Spleen (tissue), 11 donors: ENCODE data around the gene TMEM132D. TPM values are rescaled to one million over a fixed set of nuclear protein-coding genes. Genes with fewer than 3 reads are reported as not detected.

ENCODE experiments used
- DNase-seq: peaks from one replicate; pipeline ENCODE4 v3.0.0-alpha.2; 2020
- H3K27ac ChIP-seq, 8 donors: fragments of 200-600 bp; sonication (generic) in 7 of 8; 1 replicate in 4 of 8; 2 replicates in 4 of 8; pipeline versions ENCODE4 v1.5.0 to v1.8.0; 2016 to 2021; ENCODE audit warnings: inconsistent platforms in 4 of 8, mild to moderate bottlenecking in 4 of 8, moderate library complexity in 1 of 8
- H3K27me3 ChIP-seq, 7 donors: fragments of 200-600 bp; sonication (generic) in 6 of 7; replicated peaks in 1 of 7; 1 replicate in 4 of 7; 2 replicates in 3 of 7; pipeline versions ENCODE4 v1.5.0 to v1.8.0; 2016 to 2021; ENCODE audit warnings: inconsistent platforms in 3 of 7, mild to moderate bottlenecking in 1 of 7
- H3K36me3 ChIP-seq, 6 donors: fragments of 200-600 bp; sonication (generic) in 5 of 6; 1 replicate in 4 of 6; 2 replicates in 2 of 6; pipeline versions ENCODE4 v1.5.0 to v1.8.0; 2016 to 2021; ENCODE audit warnings: inconsistent platforms in 2 of 6
- H3K4me1 ChIP-seq, 6 donors: fragments of 200-600 bp; sonication (generic) in 5 of 6; 1 replicate in 3 of 6; 2 replicates in 3 of 6; pipeline versions ENCODE4 v1.5.0 to v1.8.0; 2016 to 2021; ENCODE audit warnings: inconsistent platforms in 3 of 6
- H3K4me3 ChIP-seq, 8 donors: fragments of 200-600 bp; sonication (generic) in 7 of 8; 1 replicate in 4 of 8; 2 replicates in 4 of 8; pipeline versions ENCODE4 v1.5.0 to v1.8.0; 2016 to 2021; ENCODE audit warnings: inconsistent platforms in 4 of 8, mild to moderate bottlenecking in 4 of 8, moderate library complexity in 2 of 8
- H3K9me3 ChIP-seq, 8 donors: fragments of 200-600 bp; sonication (generic) in 7 of 8; 1 replicate in 4 of 8; 2 replicates in 4 of 8; pipeline versions ENCODE4 v1.5.0 to v1.8.0; 2016 to 2021; ENCODE audit warnings: inconsistent platforms in 4 of 8
- CTCF ChIP-seq, 11 experiments: fragments of 200-600 bp in 7 of 11; fragments of 450-650 bp in 4 of 11; sonication (generic) in 4 of 11; IDR thresholded peaks in 8 of 11; conservative IDR thresholded peaks in 3 of 11; 1 replicate in 7 of 11; 2 replicates in 4 of 11; pipeline versions ENCODE4 v1.4.0 to v1.8.0; 2016 to 2021; ENCODE audit warnings: antibody characterized with exemption in 11 of 11, inconsistent platforms in 4 of 11, mild to moderate bottlenecking in 1 of 11
- POLR2A ChIP-seq, 3 donors: fragments of 450-650 bp; IDR thresholded peaks; one replicate each; pipeline ENCODE4 v1.5.1; 2017; ENCODE audit warnings: antibody characterized with exemption in 3 of 3, mild to moderate bottlenecking in 1 of 3
- POLR2AphosphoS5 ChIP-seq, 3 donors: sonication (generic); formaldehyde crosslinking; IDR thresholded peaks; one replicate each; pipeline ENCODE4 v1.5.1; 2017; ENCODE audit warnings: antibody characterized with exemption in 3 of 3
- WGBS, 5 donors: extraction: QIAGEN DNeasy Blood & Tissue Kit in 3 of 5; methylation state at CpG; one replicate each; pipeline versions ENCODE4 v1.1.5 to v1.1.7; 2013 to 2018; 5-methylcytosine and 5-hydroxymethylcytosine counted together
- intact Hi-C: fragments of 100-400 bp; cut with DNase I; formaldehyde crosslinking; loops from one replicate; pipeline ENCODE4 v1.15.0; 2023; ENCODE audit warnings: low total_unique reads
- polyA plus RNA-seq, 3 donors: library from polyadenylated mRNA; stranded (reverse); fragments of 200-250 nt; gene quantifications; one replicate each; pipeline ENCODE4 v1.2.1, GENCODE V29; 2013
- total RNA-seq, 7 donors: library from RNA; depleted of rRNA in 3 of 7; stranded (reverse); fragments of >200 nt in 3 of 7; fragmentation: NEBNext Ultra II Directional in 4 of 7; extraction: Animal tissue kit (Norgen Biotek cat#: 25700) in 4 of 7; gene quantifications; one replicate each; pipeline versions ENCODE4 v1.1.0 to v1.2.1, GENCODE V29; 2016 to 2021
- donor health status: healthy with polysubstance abuse.
- donor health status: DM: no; HTN: no; CAD: no; lungs with moderate emphysema.
- donor health status: DM: no; HTN: no; CAD: no.
- donor health status: Bipolar disorder and iron deficiency.
- donor health status: healthy.
- donor health status: DM: no; HTN: no; CAD: no.
- donor health status: DM: yes; HTN: yes; CAD: no.

Gene TMEM132D
- total and polyA plus RNA-seq, 10 donors = 0.03 TPM; not detected in 9

DNA sequence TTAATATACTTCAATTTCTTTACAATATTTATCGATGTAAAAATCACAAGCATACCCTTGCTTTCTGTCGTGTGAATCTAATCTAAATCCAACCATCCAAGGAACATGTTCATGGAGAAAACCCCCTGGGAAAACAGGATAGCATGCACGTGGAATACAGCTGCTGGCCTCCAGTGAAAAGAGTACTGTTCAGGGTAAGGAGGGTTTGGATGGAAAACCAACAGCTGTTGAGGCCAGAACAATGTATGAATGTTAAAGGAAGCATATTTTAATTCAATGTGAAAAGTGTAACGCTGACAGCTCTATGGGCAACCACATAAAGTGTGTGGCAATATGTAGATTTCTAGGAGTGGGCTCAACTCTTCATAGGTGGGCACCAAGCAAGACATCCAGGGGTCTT lies 344.0 kb downstream of the TMEM132D start:
- H3K4me3 ChIP-seq = no peak overlapping the region
- 75 to 86% (median 78%) methylated on average over 4 of the region's 4 CpGs for WGBS, 5 donors
- intact Hi-C loops = no loop called here
- TF ChIP-seq POLR2AphosphoS5 (IDR thresholded peaks at IDR 0.05) (no peak), POLR2A (IDR thresholded peaks at IDR 0.05) (no peak), CTCF (IDR thresholded peaks at IDR 0.05 in 8 of 11, conservative IDR thresholded peaks at IDR 0.05 in 3 of 11) (no peak)
- H3K27me3 ChIP-seq = no peaks in the 10 kb centered on the region
- H3K36me3 ChIP-seq = no peaks in the 10 kb centered on the region
- DNase-seq = no peak
- H3K9me3 ChIP-seq = peaks cover 0 to 9% (median 1%) of the 10 kb centered on the region in 8 donors
- H3K27ac ChIP-seq = no peak overlapping the region
- H3K4me1 ChIP-seq = no peaks in the 10 kb centered on the region

DNA sequence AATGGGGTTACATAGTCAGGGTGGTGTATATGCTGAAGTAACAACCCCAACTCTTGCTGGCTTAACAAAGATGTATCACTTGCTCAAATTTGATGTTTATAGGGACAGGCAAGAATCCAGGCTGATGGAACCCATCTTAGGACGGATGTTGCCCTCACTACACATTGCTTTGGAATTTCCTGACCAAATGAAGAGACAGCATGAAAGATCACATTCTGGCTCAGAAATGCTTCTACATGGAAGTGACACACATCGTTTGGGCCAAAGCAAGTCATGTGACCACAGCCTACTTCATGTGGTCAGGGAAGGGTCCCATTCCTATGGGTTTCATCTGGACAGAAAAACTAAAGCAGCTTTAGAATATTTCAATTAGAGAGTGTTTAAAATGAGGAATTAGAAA lies 345.8 kb downstream of the TMEM132D start:
- no peak overlapping the region for H3K4me3 ChIP-seq
- intact Hi-C loops = no loop called here
- H3K27me3 ChIP-seq = no peaks in the 10 kb centered on the region
- H3K27ac ChIP-seq = no peak overlapping the region
- no peaks in the 10 kb centered on the region for H3K36me3 ChIP-seq
- TF ChIP-seq POLR2AphosphoS5 (IDR thresholded peaks at IDR 0.05) (no peak), CTCF (IDR thresholded peaks at IDR 0.05 in 8 of 11, conservative IDR thresholded peaks at IDR 0.05 in 3 of 11) (no peak), POLR2A (IDR thresholded peaks at IDR 0.05) (no peak)
- H3K9me3 ChIP-seq = peaks cover 0 to 21% (median 3%) of the 10 kb centered on the region in 8 donors
- WGBS, 5 donors = 30 to 70% (median 56%) methylated on average over 2 of the region's 2 CpGs
- no peak for DNase-seq
- no peaks in the 10 kb centered on the region for H3K4me1 ChIP-seq

- H3K4me1 ChIP-seq = no peaks in the 10 kb centered on the region
- no peak overlapping the region for H3K27ac ChIP-seq
- 76 to 87% (median 83%) methylated on average over 9 of the region's 9 CpGs for whole genome bisulfite sequencing, 5 donors
- no peak for DNase-seq
- H3K36me3 ChIP-seq = no peaks in the 10 kb centered on the region
- TF ChIP-seq POLR2A (IDR thresholded peaks at IDR 0.05) = no peak
- TF ChIP-seq POLR2AphosphoS5 (IDR thresholded peaks at IDR 0.05) = no peak
- TF ChIP-seq CTCF (IDR thresholded peaks at IDR 0.05 in 8 of 11, conservative IDR thresholded peaks at IDR 0.05 in 3 of 11) = no peak
- H3K27me3 ChIP-seq = no peaks in the 10 kb centered on the region
- H3K9me3 ChIP-seq = peaks cover 0 to 17% (median 4%) of the 10 kb centered on the region in 8 donors
- no peak overlapping the region for H3K4me3 ChIP-seq
- intact Hi-C loops = no loop called here
Observed at GRCh38 chr12:129556082-129556481, 347.7 kb downstream of the TMEM132D start.

DNA sequence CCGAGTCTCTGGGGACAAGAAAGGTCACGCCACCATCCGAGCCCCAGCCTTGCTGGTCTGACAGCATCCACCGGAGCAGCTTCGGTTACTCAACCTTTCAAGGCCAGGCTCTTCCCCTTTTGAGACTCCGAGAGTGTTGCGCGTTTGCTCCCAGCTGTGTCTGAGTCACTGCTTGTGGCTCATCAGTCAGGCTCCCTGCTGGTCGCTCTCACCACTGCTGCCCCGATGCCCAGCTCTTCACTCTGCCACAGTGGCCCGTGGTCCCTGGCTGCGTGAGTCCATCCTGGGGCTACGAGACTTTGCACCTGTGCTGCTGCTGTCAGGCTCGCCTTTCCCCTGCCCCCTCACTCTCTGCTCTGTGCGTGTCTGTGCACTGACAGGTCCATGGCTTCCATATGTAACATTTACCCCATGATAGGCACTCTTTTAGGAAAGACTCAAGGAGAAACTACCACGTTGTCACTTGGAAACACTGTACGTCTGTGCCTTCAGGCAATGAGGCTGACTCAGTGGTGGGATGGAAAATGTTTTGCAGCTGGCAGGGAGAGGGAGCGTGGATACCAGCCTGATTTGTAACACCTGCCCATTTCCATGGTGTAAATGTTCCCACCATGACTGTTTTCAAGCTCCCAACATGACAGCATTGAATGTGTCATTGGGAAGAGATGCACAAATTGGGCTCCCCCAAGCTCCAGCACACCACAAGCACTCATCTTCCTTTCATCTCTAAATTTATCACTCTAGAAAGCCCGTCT lies 350.7 kb downstream of the TMEM132D start:
- Histone ChIP-seq H3K4me1 (no peaks in the 10 kb centered on the region), H3K4me3 (no peak overlapping the region), H3K27ac (no peak overlapping the region), H3K36me3 (no peaks in the 10 kb centered on the region), H3K9me3 (peaks cover 0 to 45% (median 16%) of the 10 kb centered on the region in 8 donors), H3K27me3 (no peaks in the 10 kb centered on the region)
- WGBS, 5 donors = 82 to 86% (median 83%) methylated on average over 19 of the region's 19 CpGs
- intact Hi-C loops = no loop called here
- DNase-seq = no peak
- no peak for TF ChIP-seq POLR2AphosphoS5 (IDR thresholded peaks at IDR 0.05)
- no peak for TF ChIP-seq CTCF (IDR thresholded peaks at IDR 0.05 in 8 of 11, conservative IDR thresholded peaks at IDR 0.05 in 3 of 11)
- TF ChIP-seq POLR2A (IDR thresholded peaks at IDR 0.05) = no peak
